Stimulated activated CD8-positive, alpha-beta memory T cell treated with anti-CD3 and anti-CD28 coated beads, Interleukin-4, amount 100 ng/mL, for 4 hours (primary cell): ENCODE results near the gene ITGAE.

Source experiments
- DNase-seq, 2 donors: peaks; one replicate each; pipeline ENCODE4 v3.0.0-alpha.2; 2020; ENCODE audit warnings: low read depth in 2 of 2, low spot score in 1 of 2

The ITGAE gene

DNA sequence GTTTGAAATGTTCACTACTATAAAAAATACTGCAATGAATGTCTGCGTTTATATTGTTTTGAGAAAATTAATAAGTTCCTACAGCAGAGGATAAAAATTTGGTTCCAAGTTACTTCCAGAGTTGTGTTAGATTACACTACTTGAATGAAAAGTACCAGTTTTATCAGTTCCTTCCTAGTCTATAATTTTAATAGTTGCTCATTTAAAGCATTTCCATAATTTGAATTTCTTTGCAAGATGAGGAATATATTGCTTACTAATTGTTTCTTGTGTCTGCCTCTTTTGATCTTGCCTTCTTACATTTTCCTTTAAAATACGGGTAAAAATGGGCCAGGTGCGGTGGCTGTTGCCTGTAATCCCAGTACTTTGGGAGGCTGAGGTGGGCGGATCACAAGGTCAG is 128.4 kb downstream of the ITGAE start:
- DNase-seq, result no peak

DNA sequence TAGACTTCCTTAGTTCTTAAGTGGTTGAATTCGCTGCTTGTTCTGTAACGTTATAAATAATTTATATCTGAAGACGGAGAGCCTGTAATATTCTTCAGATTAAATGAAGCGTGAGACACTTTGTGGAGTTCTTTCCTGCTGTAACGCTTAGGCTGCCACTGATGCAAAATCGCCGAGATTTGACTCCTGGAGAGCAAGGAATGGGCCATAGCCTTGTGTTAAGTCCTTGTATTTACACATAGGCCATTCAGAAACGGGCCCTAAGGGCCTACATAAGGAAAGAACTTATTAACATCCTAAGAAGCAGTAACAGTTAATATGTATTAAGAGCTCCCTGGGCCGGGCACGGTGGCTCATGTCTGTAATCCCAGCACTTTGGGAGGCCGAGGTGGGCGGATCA is 131.4 kb downstream of the ITGAE start:
- DNase-seq, result no peak

DNA sequence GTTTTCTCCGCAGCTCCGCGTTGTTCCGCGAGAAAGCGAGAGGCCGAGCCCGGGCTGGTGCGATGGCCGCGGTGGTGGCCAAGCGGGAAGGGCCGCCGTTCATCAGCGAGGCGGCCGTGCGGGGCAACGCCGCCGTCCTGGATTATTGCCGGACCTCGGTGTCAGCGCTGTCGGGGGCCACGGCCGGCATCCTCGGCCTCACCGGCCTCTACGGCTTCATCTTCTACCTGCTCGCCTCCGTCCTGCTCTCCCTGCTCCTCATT is 132.0 kb downstream of the ITGAE start:
- no peak for DNase-seq

DNA sequence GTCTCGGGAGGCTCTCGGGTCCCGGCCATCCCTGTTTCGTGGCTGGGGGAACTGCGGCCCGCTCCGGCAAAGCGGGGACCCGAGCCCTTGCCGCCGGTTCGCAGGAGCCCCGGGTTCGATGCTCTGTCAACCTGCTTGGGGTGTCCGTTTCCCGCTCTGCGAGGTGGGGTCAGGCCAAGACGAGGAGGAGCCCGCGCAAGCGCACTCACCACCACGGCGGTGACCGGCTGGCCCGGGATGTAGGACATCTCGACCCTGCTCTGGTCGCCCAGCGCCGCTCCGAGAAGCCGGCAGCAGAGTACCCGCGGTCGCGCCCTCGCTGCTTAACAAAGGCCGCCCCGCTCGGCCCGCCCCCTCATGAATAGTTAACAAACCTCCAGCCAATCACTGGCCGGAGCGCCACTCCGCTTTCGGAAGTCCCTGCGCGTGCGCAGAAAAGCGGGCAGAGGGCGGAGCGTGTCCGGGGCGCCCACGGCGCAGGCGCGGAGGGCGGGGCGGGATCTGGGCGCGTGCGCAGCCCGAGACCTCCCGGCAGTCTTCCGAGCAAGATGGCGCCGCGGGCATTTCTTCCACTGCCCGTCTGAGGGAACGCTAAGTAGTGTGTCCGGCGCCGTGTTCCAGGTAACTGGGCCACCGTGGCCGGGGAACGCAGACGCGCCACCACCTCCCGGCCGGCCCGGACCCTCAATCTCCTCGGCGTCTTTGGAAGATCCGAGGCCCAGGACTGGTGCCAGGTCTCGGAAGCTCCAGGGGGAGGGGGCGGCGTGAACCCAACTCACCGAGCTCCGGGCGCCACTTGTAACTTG is 132.5 kb downstream of the ITGAE start, which contains the start of the genes EMC6 and TAX1BP3:
EMC6 (plus strand) TSS at position 534 of the 806 bp plus-strand sequence. CDS start 335 bp downstream, outside the sequence.
TAX1BP3 (minus strand) TSS at position 300 of the 806 bp plus-strand sequence; CDS start at position 248, 52 bp downstream.
- peak; percentile 96 for DNase-seq

DNA sequence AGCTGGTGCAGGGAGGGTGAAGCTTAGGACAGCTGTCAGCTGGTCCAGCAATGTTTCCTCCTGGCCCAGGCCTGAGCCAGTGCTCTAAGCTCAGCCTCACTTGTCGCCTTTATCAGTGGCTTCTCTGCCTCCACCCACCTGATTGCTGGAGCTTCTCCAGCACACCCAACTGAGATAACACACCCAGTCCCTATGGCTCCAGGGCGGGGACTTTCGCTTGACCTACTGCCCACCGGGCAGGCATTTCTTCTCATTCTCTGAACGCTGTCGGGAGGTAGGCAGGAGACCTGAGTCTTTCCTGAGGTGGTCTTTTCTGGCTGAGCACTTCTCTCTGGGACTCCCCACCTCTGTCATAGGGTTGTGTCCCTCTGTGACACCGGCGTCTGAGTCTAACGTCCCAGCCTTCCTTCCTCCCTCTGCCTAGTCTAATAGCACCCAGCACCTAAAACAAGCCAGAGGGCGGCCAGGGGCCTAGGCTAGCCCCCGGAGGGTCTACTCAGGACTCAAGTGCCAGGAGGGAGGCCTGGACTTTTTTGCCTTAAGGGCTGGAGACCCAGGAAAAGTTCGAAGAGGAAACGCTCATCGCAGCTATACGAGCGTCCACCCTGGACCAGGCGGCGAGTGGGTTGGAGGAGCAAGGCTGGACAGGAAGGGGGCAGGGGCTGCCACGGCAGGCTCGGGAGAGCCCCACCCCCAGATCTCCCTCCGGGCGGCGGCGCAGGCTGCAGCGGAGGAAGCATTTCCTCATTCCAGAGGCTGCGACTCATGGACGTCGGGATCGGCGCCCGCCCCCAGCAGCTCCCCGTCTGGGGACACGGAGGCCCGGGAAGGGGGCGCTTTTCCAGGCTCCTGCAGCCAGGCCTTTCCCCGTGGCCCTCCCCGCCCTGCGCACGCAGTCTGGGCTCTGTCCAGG is 133.4 kb downstream of the ITGAE start:
- DNase-seq, result no peak

DNA sequence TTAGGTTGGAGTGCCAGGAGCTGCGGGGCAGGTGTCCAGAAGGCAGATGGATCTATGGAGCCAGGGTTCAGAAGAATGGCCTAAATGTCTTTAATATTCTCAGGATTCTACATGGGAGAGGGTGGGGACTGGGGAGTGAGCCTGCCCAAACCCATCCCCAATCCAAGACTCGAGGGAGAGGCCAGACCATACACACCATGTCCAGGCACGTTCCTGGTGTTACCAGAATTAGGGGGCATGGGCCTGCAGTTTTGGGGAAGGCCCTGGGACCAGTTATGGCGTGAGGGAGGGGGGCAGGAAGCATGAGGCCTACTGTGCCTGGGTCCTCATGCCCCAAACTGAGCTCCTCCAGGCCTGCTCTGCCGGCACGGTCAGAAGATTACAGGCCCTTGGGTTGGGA is 134.5 kb downstream of the ITGAE start:
- DNase-seq, result no peak

DNA sequence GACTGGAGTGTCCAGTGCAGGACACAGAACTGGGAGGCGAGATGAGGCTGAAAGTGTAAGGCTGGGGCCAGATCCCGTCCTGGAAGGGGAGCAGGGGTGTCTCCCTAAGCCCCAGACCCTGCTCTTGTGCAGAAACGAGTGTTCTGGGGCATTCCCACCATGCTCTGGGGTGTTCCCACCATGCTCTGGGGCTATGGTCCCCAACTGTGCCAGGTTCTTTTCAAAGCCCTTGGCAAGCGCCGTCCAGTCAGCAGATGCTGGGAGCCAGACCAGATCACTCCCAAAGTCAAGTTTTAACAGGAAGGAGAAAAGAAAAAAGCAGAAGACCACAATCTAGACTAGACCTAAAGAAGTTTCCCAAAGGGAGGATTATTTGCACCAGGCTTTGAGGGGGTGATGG is 135.2 kb downstream of the ITGAE start:
- no peak for DNase-seq
